Hepatocyte (in vitro differentiated cells): Measurements from ENCODE around the gene TPMT.

Source experiments
- CTCF ChIP-seq: fragments of 200-600 bp; sonication (generic); IDR thresholded peaks from 2 replicates; pipeline ENCODE4 v1.5.1; 2016; ENCODE audit warnings: antibody characterized with exemption, mild to moderate bottlenecking; ENCODE audit not compliant: poor library complexity
- EZH2 ChIP-seq: fragments of 200-600 bp; sonication (generic); IDR thresholded peaks from 2 replicates; pipeline ENCODE4 v1.6.1; 2016; ENCODE audit warnings: antibody characterized with exemption, mild to moderate bottlenecking, borderline replicate concordance
- EZH2phosphoT487 ChIP-seq: fragments of 200-600 bp; sonication (generic); IDR thresholded peaks from one replicate; pipeline ENCODE4 v1.6.1; 2018; ENCODE audit warnings: antibody characterized with exemption, mild to moderate bottlenecking, low read depth, moderate library complexity; ENCODE audit not compliant: unreplicated experiment, severe bottlenecking

GRCh38 chr6:18155150-18155863, 430 bp upstream of the TPMT start, which contains the start of gene KDM1B:
- no peak for TF ChIP-seq CTCF
- TF ChIP-seq EZH2 = no peak
- TF ChIP-seq EZH2phosphoT487 = no peak
